Stimulated activated CD4-positive, alpha-beta T cell treated with anti-CD3 and anti-CD28 coated beads, Interleukin-1b, Interleukin-23, amount 100 ng/mL, for 1 hour (primary cell): ENCODE measurements around the gene OLFM2.
"Not testable (repeated sequence)": the region's sequence is repeated elsewhere in the genome, so short reads cannot be mapped to it uniquely, and the experiment has no call there.

Source experiments
- DNase-seq, 2 donors: peaks; one replicate each; pipeline ENCODE4 v3.0.0-alpha.2; 2020; ENCODE audit warnings: low read depth in 2 of 2

Gene OLFM2

GRCh38 chr19:9834726-9835506 lies 101.4 kb downstream of the OLFM2 start, which contains the start of gene PIN1:
Gene PIN1, plus strand, starts transcription at chr19:9835318. Its CDS starts 27 bp downstream, at chr19:9835345.
- DNase-seq, result peak; percentile 97 to 98

- no peak for DNase-seq
These were observed 102.0 kb downstream of the OLFM2 start for GRCh38 chr19:9834307-9834725.

GRCh38 chr19:9828551-9829063 lies 107.7 kb downstream of the OLFM2 start:
- no peak for DNase-seq

- peak; percentile 67 to 74 for DNase-seq
These were observed 108.8 kb downstream of the OLFM2 start, which contains the start of gene UBL5 for GRCh38 chr19:9827289-9828238. Gene UBL5, plus strand, starts transcription at chr19:9827918. Its CDS starts 420 bp downstream, at chr19:9828338.

- no peak for DNase-seq
These were observed 112.5 kb downstream of the OLFM2 start for GRCh38 chr19:9823816-9824215.

- DNase-seq, result not testable (repeated sequence)
These were observed 116.3 kb downstream of the OLFM2 start for GRCh38 chr19:9820034-9820433.

GRCh38 chr19:9819596-9819909 lies 116.8 kb downstream of the OLFM2 start:
- DNase-seq, result no peak

GRCh38 chr19:9818734-9819595 lies 117.3 kb downstream of the OLFM2 start, which contains the start of gene FBXL12:
Gene FBXL12, minus strand, starts transcription at chr19:9819079. Its CDS starts 266 bp downstream, at chr19:9818813.
- DNase-seq, result peak; percentile 100

GRCh38 chr19:9818175-9818733 lies 118.1 kb downstream of the OLFM2 start:
- DNase-seq, result no peak

- DNase-seq, result no peak
These were observed 125.2 kb downstream of the OLFM2 start for GRCh38 chr19:9811139-9811538.

GRCh38 chr19:9808855-9809824 lies 127.2 kb downstream of the OLFM2 start:
- DNase-seq, result no peak

GRCh38 chr19:9806803-9807202 lies 129.5 kb downstream of the OLFM2 start:
- DNase-seq, result no peak
